HG02938 (cell line): ENCODE data around the gene PELI1.
A peak's percentile ranks its signal among the peaks of the same experiment; 100 is the strongest.

Experiments
- ATAC-seq: cut with Tn5 transposase; IDR thresholded peaks from one replicate; pipeline ENCODE4 v1.9.1; 2021; ENCODE audit warnings: mild to moderate bottlenecking, moderate library complexity; ENCODE audit not compliant: unreplicated experiment

The PELI1 gene

DNA sequence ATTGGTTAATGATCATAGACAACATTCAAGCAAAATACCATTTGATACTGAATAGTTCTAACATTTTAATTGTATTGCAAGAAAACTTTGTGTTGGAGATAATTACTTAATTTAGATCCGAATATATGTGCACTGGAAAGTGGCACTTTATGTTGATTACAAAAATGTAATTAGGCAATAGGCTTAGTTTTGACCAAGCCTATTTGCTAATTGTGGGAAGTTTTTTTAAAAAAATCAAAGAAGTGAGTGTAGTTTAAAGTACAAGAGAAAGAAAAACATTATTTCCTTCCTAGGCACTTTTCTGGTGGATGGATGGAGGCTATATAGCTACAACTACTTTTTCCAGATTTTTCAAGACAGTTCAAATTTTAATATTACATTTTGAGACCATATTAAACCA, 18.3 kb upstream of the PELI1 start:
- ATAC-seq: no peak

DNA sequence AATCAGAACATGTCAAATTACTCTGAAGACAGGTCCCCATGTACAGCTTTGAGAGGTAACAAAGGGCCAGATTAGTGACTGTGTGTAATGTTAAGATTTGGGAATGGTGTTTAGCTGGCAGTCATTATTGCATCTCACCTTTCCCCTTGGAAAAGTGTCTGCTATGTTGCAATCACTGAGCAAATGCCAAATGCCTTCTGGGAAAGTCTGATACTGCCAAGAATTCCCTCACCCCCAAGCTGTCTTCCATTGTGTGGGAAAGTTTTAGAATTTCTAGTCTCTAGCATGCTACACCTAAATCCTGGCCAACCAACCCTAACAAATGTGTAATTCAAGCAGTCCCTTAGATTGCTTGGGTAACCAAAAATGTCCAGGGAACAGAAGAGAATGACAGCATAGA, 13.6 kb upstream of the PELI1 start:
- ATAC-seq: no peak

DNA sequence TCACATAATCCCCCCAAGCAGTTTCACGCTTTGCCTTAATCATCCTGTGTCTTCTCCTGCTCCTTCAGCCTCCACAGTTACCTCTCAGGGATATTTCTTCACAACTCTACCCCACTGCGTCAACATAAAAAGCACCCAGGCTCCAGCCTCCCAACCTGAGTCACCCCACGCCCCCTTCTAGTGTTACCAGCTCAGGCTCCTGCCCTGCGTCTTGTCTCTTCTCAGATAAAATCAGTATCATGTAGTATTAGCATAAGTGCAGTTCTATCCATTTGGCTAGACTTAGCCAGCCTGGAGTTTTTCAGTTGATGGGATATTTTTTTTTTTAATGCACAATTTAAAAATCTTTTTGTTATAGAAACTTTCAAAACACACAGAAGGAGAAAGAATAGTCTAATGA, 9.6 kb upstream of the PELI1 start:
- ATAC-seq: no peak

DNA sequence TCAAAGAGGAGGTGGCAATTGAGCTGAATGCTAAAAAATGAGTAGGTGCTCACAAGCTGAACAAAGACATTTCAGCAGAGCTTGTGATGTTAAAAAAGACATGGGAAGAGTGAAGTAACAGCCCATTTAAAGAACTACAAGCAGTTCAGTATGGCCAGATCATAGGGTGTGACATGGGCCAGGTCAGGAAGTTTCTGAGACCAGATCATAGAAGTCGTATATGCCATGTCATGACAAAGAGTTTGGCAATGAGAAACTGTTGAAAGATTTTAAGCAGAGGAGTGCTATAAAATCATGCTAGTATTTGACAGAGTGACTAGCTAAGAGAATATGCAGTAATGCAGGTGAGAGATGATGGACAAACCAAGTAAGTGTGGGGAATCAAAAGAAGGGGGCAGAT, 7.3 kb upstream of the PELI1 start:
- ATAC-seq: no peak

DNA sequence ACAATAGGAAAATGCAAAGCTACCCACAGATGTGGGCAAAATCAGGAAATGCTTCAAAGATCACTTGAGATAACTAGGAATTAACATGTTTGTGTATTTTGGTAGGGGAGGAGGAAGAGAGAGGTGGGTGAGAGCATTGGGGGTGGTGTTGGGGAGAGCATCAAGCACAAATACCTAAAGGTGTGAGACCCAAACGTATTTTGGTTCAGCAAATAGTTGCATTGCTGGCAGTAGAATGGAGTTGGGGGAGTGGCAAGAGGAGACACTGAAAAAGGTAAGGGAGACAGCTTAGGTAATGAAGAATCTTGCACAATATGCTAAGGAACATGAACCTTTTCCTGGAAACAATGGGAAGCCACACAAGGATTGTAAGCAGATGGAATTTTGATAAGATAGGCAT, 1.5 kb upstream of the PELI1 start:
- no peak for ATAC-seq

DNA sequence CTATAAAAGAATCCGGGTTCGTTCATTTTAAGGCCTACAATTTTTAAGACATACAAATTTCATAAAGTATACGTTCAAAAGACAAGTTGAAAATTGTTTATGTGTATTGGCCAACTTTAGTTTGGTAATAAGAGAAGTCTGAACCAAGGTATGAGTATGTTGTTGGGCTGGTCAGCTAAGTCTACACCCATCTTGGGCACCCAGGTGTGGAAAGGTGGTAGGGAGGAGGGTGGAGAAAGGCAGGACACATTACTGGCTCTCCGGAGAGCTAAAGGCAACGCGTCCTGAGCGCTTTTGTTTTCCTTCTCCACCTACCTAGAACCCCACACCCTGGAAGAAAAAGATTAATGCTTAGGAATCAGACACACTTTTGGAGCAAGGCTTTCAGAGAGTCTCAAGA, 899 bp upstream of the PELI1 start:
- no peak for ATAC-seq

DNA sequence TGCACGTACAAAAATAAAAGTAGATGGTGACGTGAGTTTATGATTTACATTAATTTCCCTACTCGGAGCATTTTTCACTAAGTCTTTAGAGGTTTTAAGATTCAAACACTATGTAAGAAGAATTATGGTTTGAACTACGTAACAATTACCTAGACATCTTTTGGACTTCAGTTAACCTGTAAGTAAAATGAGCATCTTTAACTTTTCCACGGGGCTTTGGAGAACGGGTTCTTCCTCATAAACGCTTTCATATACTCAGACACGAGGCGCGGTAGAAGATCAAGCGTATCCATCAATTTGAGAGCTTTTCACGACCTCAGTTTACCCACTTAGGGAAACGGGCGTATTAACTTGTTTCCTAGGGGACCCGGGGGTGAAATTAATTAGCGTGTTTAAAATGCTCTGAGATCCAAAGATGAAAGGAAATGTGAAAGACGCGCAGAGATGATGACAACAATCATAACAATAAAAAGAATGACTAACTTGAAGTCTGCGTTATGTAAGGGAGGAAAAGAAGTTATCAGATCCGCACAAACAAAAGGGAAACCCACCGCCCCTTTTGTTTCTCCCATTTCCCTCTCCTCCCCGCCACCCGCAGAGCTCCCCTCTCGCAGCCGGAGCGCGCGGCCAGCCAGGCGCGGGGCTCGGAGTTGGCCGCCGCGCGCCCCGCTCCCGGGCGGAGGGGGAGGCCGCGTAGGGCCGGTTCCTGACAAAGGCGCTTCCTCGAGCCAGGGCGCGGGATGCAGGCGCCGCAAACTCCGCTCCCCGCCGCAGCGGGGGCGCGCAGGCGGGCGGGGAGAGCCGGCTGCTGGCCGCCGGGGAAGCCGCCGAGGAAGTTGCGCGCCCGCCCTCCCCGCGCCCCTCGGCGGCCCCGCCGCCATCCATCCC, 807 bp downstream of the PELI1 start:
- ATAC-seq: peak; percentile 7

DNA sequence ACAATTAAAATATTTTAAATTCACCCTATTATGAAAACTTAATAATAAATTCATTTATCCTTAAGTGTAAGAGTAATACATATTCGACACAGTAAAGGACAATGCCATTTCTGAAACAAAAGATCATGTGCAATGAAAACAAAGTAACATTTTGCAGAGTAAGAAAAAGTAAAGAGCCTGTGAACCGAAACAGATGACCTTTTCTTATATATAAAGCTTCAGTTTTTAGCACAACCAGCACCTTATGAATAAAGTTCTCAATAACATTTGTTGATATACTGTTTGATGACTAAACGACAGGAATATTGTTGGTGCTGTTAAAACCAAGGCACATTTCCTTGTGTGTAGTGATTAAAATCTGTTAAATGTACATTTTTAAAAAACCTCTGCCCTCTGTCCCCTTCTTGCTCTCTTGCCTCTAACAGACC, 1.5 kb downstream of the PELI1 start:
- ATAC-seq: no peak

DNA sequence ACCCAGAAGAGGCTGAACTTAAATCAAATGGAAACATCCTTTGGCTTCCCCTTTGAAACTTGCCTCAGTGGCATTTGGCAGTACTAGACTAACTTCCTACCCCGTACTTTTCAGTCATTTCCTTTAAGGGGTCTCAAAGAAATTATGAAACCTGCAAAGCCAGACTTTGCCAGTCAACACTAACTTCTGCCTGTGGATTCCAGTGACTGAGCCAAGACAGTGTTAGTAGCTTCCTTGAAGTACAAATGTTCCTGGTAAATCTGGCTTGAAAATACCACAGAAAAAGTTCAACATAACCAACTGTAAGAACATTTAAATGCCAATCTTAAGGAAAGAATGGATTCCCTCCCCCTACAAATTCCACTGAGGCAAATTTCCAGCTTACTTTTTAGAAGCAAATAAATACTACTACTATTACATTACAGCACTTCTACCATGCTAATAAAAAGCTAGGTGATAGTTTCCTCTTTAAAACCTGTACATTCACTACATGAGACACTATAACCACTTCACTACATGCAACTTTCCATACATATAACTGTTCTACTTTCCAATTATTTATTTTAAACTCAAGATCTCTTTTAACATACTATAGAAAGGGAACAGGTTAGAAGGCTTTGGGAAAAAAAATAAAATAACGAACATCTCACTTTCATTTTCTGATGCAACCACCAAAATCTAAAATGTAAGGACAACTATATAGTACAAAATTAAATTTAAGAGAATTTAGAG, 2.4 kb downstream of the PELI1 start:
- no peak for ATAC-seq

DNA sequence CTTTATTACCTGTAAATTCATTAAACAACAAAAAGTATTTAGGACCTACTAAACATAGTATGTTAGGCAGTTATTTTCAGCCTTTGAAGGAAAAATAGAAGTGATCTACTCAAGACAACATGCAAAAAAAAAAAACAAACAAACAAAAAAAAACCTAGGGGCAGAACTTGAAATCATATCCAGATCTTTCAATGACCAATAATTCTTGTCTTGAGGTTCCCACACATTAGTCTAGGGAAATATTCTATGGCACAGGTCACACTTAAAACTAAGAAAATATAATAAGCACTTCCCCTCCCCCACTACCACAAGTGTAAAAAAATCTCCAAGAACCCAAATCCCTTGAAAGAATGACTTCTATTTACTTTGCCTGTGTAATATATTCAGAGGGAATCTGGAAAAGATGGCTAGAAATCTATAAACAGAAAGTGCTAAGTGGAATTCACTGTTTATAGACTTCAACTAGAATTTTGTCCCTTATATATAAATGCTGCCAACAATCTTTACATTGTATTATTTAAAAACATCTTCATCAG, 3.5 kb downstream of the PELI1 start:
- no peak for ATAC-seq

DNA sequence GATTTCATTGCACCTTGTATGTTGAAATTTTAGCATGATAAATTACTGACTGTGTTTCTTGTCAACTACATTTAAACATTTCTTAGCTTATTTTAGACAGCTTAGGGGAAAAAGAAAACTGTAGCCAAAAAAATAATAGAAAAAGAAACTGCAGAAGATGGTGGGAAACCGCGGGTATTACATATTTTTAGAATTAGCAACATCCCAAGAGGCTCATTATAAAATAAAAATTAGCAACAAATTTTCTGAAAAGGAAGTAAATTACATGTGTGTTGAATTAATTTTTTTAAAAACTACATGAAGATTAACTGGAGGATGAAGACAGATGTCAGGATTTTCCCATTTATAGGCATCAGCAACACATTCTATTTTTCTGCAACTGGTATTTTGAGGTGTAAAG, 4.3 kb downstream of the PELI1 start:
- ATAC-seq: no peak

DNA sequence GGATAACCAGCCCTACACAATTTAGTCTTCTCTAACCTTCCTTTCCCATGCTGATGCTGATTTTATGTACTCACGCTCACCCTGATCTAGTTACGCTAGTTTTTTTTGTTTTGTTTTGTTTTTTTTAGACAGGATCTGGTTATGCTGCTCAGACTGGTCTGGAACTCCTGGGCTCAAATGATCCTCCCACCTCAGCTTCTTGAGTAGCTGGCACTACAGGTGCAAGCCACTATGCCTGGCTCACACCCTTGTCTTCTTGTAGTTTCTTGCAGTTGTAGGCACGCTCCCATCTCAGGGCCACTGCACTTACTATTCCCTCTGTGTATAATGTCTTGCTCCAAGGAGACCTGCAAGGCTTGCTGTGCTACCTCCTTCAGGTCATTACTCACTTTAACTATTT, 6.2 kb downstream of the PELI1 start:
- ATAC-seq: no peak

DNA sequence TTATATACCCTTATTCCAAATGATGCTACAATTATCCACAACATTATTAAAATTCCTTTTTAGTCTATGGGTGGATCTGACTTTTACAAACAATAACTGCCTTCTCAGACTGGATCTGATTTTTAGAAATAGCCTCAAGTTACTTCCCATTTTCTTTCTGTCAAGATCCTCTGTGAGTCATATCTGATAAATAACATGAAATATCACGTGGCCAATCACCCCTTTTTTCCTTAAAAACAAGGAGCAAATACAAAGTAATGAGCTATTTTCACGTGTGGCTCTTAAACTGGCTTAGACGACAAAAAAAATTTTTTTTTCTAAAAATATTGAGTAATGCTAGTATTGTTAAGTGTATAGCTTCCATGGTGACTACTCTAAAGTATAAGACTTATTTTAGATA, 6.7 kb downstream of the PELI1 start:
- ATAC-seq: no peak

DNA sequence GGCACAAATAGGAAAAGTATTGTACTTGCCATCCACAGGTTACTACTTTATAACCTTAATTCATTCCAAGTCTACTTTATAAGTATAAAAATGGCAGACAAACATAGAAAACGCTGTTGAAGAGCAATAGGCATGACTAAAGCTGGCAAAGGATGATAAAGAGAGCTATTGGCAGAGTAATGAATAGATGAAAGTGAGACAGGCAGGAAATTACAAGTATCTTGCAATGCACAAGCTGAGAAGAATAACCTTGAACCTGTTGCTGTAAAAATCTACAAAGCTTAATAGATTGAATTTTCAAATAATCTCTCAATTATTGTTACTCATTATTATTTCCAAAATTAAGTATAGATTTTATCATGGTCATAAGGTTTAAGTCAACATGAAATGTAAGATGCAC, 8.8 kb downstream of the PELI1 start:
- ATAC-seq: no peak

DNA sequence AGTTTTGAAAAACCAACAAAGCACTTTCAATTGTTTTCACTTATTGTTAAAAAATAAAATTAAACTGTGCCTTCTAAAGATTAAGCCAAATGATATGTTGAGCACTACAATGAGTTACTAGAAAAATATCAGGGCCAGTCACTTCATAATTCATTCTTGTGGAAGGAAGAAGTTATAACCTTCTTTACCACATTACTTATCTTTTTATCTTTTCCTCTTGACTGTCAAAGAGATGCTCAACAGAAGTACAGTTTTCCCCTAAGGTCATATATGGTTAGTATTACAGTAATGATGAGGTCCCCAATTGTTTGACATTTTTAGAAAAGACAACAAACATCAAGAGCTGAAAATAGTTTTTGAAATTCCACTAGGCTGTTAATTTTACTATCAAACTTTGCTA, 9.4 kb downstream of the PELI1 start:
- no peak for ATAC-seq

DNA sequence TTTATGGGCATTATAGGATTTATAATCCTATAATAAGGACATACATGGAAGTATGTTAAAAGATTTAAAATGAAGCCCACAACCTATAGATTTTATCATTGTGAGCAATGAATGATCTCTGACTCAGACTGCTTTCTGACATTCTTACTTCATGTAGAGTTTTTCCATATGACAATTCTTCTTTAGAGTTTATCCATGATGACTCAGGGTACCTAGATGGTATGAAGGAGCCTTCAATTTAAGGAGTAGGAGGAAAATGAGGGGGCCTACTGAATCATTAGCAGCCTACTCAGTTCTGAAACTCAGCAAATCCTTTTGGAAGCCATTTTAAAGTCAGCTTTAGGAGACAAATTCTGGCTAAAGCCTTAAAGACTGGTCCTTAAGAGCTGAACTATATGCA, 10.4 kb downstream of the PELI1 start:
- no peak for ATAC-seq

DNA sequence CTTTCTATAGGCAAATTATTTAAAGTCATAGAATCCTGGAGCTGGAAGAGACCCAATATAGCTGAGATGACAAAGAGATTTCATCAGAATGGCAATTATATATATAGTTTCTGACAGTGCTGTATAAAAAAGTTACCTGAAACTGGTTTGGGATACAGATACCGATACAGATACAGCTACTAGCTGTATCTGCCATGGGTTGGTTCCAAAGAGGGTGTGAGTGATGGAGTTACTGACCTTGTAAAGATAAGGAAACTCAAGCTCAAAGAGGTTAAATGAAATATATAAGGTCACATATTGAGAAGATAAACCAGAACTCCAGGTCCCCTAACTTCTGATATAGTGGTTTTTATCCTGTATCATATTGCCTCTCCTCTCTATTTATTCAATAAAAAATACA, 10.9 kb downstream of the PELI1 start:
- no peak for ATAC-seq

DNA sequence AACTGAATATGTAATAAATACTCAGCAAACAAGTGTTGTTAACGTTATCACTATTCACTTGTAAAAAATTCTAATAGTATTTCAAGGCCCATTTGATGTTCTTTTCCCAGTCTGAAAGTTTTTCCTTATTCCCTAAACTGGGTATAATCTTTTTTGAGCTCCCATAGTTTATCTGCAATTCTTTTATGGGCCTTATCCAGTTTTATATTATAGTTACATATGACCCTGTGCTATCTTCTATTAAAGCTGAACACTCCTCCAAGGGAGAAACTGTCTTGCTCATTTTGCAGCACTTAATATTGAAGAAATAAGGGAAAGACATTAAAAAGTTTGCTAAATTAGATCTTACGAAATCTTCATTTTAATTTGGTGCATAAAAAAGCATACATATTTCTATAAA, 13.9 kb downstream of the PELI1 start:
- no peak for ATAC-seq

DNA sequence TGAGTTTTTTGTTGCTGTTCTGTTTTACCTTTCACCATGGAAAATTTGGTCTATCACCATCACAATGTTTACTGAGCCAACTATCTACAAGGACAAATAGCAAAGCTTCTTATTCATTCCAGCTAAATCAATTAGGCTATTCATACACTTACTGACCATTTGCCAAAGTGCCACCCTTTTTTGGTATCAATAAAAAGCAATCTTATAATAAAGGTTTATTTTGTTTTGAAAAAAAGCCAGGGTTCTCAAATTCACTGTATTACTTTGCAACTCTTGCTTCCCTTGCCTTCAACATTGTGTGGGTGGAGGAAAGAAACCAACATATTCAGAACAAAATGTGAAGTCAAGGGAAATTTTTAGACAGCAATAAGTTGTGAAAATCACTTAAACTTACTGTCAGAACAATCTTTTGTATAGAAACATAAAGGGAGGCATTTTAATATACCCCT, 15.3 kb downstream of the PELI1 start:
- no peak for ATAC-seq

DNA sequence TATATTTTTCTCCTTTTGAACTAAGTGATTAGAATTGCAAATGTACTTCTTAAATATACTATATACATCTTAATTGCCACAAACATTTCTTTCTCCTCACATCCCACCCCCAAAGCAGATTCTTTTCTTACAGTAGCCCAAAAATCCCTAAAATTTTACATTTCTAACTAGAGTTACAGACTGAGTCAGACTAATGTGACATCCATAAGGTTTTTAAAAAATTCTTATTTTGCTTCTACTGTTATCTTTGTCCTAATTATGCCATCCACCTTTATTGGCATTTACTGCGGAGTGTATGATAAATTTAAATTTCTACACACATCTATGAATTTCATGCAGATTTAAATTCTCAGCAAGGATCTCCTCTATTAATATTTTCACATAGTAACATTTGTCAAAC, 15.8 kb downstream of the PELI1 start:
- ATAC-seq: no peak

DNA sequence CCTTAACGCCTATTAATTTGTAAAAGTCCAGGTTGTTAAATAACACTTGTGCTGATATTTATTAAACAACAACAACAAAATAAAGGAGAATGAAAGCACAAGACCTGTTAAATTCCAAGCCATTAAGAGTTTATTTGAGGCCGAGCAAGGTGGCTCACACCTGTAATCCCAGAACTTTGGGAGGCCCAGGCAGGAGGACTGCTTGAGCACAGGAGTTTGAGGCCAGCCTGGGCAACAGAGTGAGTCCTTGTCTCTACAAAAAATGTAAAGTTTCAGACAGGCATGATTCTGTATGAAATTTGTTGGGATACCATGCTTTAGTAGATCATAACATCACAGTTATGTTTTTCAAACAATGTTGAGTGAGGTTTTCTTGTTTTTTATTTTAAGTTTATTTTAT, 17.1 kb downstream of the PELI1 start:
- ATAC-seq: no peak

DNA sequence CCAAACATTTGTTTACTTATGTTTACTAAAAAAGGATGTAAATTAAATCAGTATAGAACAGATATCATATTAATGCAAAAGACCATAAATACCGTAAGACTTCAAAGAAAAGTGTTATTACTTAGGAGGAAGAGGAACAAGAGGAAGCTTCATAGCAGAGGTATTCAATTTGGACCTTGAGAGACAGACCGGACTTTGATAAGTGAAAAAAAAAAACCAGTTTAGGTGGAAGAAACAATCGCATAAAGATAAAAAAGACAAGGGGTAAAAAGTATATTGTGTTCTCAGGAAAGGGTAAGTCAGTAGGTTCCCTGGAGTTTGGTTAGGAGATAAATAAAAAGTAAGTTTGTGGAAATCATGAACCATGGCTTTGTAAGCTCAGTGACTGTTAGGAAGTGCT, 17.6 kb downstream of the PELI1 start:
- no peak for ATAC-seq
